ENCODE data around the gene XCL2.
"Not testable (repeated sequence)": the region's sequence is repeated elsewhere in the genome, so short reads cannot be mapped to it uniquely, and the experiment has no call there.

XCL2 gene

GRCh38 chr1:168543840-168544498 is at the start of gene XCL2:
Gene XCL2 (minus strand): TSS chr1:168543997. CDS start chr1:168543964, 33 bp downstream.
- DNase-seq, result not testable (repeated sequence)

DNA sequence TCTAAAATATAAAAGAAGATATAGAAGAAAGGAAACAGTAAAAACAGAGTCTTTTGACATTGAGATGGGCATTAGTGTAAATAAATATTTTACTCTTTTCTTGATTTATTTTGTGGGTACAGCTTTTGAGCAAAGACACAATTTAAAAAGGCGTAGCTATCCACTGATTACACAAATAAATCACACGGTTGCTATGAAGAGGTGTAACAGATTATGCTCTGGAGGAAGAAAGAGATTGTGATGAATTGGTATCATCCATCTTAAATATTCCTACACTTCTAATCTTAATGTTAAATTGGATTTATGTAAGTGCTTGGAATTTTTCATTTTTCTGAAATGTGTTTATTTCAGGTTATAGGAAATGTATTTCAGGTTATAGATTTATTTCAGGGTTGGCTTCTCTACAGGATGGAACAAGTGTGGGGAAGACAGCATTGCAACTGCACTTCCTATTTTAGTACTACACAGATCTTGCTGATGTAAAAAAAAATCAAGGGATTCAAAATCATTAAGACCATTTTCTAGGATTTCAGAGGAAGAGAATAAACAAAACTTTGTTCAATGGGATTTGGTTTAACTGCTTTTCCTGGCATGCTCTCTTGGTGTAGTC is 47.9 kb upstream of the XCL2 start:
- no peak for DNase-seq

DNA sequence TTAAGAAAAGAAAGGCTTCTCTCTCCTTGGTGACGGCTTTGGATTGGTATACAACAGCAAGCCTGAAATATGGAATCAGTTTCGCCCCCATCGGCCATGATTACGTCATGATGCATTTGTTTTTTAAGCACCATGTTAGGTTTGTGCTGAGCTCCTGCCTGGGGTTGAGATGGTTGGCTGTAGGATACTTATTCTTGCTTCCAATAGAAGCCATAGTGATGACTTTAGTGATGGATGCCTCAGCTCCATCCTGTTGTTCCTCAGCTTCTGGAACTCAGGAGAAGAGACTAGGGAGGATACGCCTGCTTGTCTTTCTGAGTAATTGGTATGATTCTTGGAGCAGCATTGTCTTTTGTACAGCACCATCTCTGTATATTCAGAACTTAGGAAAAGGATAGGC is 47.3 kb upstream of the XCL2 start:
- DNase-seq, result no peak

- no peak for DNase-seq
Measured at GRCh38 chr1:168589167-168589566, 45.4 kb upstream of the XCL2 start.

DNA sequence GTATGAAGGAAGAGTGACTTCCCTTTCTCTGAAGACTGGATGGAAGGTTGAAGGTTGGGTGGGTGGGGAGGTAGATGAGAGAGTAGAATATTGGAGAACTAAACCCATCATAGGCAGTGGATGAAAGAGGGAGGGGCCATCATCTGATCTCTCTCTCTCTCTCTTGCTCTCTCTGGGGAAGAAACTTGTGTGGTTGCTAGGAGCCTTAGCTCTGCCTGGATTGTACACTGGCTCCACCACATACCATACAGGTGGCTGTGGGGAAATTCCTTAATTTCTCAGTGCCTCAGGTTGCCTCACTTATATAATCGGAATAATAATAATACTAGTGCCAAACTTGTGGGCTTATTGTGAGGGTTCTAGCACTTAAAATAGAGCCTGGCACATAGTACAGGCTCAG is 42.1 kb upstream of the XCL2 start:
- no peak for DNase-seq

GRCh38 chr1:168585191-168585590 is 41.4 kb upstream of the XCL2 start:
- no peak for DNase-seq

- no peak for DNase-seq
Measured at GRCh38 chr1:168583571-168583970, 39.8 kb upstream of the XCL2 start.

DNA sequence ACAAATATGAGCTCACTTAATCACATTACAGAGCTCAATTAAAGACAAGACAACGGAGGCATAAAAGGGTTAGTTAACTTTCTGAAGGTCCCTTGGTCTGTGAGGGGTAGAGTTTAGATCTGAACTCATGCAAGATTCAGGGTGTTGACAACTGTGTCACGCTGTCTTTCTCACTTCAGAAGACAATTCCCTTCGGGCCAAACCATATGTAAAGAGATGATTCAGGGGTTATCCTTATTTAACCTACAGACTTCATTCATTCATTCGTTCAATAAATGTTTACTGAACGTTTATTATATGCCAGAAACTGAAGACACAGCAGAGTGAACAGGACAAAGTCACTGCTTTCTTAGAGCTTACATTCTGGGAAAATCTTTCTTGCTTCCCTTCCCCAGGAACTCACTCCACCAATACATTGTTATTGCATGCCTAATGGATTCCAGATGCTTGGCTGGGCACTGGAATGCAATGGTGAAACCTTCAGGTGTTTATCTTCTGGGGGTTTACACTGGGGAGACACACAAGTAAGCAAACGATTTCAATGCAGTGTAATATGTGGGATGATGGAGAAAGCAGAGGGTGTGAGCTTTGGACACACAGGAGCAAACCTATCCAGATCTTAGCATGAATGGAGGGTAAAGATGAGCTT is 39.0 kb upstream of the XCL2 start:
- DNase-seq, result no peak

GRCh38 chr1:168581817-168582572 is 38.2 kb upstream of the XCL2 start:
- no peak for DNase-seq

DNA sequence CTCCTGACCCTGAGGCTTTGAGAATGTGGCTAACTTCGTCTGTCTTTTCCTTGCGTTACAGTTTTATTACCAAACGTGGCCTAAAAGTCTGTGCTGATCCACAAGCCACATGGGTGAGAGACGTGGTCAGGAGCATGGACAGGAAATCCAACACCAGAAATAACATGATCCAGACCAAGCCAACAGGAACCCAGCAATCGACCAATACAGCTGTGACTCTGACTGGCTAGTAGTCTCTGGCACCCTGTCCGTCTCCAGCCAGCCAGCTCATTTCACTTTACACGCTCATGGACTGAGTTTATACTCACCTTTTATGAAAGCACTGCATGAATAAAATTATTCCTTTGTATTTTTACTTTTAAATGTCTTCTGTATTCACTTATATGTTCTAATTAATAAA is 37.2 kb upstream of the XCL2 start:
- DNase-seq, result not testable (repeated sequence)

GRCh38 chr1:168580290-168580689 is 36.5 kb upstream of the XCL2 start:
- not testable (repeated sequence) for DNase-seq

- DNase-seq, result not testable (repeated sequence)
Measured at GRCh38 chr1:168578531-168579185, 34.9 kb upstream of the XCL2 start.

GRCh38 chr1:168576245-168576688 is 32.5 kb upstream of the XCL2 start, which contains the start of gene XCL1:
Gene XCL1 (plus strand): TSS chr1:168576605. CDS start chr1:168576638, 33 bp downstream.
- DNase-seq, result not testable (repeated sequence)

GRCh38 chr1:168574234-168574633 is 30.4 kb upstream of the XCL2 start:
- not testable (repeated sequence) for DNase-seq

GRCh38 chr1:168572633-168573032 is 28.8 kb upstream of the XCL2 start:
- no peak for DNase-seq

GRCh38 chr1:168570652-168571051 is 26.9 kb upstream of the XCL2 start:
- DNase-seq, result no peak

GRCh38 chr1:168568346-168568745 is 24.5 kb upstream of the XCL2 start:
- DNase-seq, result no peak

GRCh38 chr1:168567568-168567967 is 23.8 kb upstream of the XCL2 start:
- DNase-seq, result no peak

- DNase-seq, result no peak
Measured at GRCh38 chr1:168567007-168567406, 23.2 kb upstream of the XCL2 start.

GRCh38 chr1:168565825-168566224 is 22.0 kb upstream of the XCL2 start:
- no peak for DNase-seq

DNA sequence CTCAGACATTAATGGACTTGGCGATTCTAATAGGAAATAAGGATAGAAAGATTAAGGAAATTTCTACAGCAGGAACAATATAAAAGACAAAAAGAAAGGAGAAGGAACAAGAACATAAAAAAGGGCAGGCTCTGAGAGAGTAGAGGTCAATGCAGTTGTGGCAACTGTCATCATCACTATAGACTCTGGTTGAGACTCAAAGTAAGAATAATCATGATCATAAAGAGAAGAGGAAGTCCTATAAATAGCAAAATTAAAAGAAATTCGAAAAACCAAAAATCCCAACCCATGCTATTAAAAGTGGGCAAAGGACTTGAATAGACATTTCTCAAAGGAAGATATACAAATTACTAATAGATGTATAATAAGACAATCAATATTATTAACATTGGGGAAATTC is 18.2 kb upstream of the XCL2 start:
- no peak for DNase-seq

DNA sequence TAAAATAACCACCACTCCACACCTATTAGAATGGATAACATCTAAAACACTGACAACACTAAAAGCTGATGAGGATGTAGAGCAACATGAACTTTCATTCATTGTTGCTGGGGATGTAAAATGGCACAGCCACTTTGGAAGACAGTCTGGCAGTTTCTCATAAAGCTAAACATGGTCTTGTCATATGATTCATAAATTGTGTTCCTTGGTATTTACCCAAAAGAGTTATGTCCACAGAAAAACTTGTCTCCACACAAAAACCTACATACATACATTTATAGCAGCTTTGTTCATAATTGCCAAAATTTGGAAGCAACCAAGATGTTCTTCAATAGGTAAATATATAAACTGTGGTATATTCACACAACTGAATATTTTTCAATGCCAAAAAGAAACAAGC is 16.6 kb upstream of the XCL2 start:
- no peak for DNase-seq

DNA sequence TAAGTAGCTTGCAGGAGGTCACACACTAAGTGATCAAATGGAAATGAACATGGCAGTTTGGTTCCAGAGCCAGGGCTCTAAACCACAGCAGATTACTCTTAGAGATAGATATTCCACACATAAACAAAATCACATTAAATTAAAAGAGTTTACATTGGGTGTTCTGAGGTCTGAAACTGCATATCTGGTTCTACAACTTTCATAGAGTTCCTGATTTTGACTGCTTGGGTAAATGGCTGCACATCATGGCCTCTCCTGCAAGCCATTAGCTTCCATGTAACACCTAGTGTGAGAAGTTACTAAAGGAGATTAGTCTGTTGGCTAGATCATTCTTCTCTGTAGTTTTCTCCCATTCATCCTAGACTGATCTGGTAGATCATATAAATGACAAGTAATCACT is 12.8 kb upstream of the XCL2 start:
- DNase-seq, result no peak

All from CD4-positive, alpha-beta T cell treated with Interferon gamma for 1 hour (primary cell).